H1 (cell line): ENCODE data around the gene RBMX2. TPM values are rescaled to one million over a fixed set of nuclear protein-coding genes. Genes with fewer than 3 reads are reported as not detected.

Experiments
- BCL11A ChIP-seq, 2 experiments: IDR thresholded peaks; one replicate each; pipeline ENCODE4 v1.6.1; 2011; ENCODE audit warnings: low read depth in 2 of 2, low read length in 2 of 2, mild to moderate bottlenecking in 2 of 2
- CBX5 ChIP-seq: fragments of 300-800, 300-1000 bp; sonication (generic); IDR thresholded peaks from 2 replicates; pipeline ENCODE4 v1.7.1; 2016; ENCODE audit warnings: antibody characterized with exemption, low read length, low read depth
- CEBPB ChIP-seq: IDR thresholded peaks from 2 replicates; pipeline ENCODE4 v1.6.1; 2012; ENCODE audit warnings: low read depth, low read length
- CTBP2 ChIP-seq: IDR thresholded peaks from 2 replicates; pipeline ENCODE4 v1.7.0; 2011; ENCODE audit warnings: borderline replicate concordance, mild to moderate bottlenecking, moderate library complexity, mixed read lengths, low read length; ENCODE audit not compliant: insufficient read depth, insufficient read length
- KDM5A ChIP-seq: fragments of 200-600 bp; IDR thresholded peaks from 2 replicates; pipeline ENCODE4 v1.7.1; 2012; ENCODE audit warnings: mild to moderate bottlenecking, low read length, inconsistent platforms, mixed read lengths
- POLR2A ChIP-seq, 2 experiments: IDR thresholded peaks; 1 replicate in 1 of 2; 2 replicates in 1 of 2; pipeline ENCODE4 v1.6.1; 2011; ENCODE audit warnings: low read depth in 2 of 2, low read length in 2 of 2, mild to moderate bottlenecking in 2 of 2; ENCODE audit errors: control extremely low read depth in 1 of 2
- RFX5 ChIP-seq: IDR thresholded peaks from 2 replicates; pipeline ENCODE4 v1.6.1; 2011; ENCODE audit warnings: low read depth, low read length, improper control_type of control experiment, borderline replicate concordance
- RNF2 ChIP-seq: fragments of 200-900, 300-1000 bp; sonication (generic); IDR thresholded peaks from 2 replicates; pipeline ENCODE4 v1.7.1; 2016; ENCODE audit warnings: borderline replicate concordance, low read depth, mild to moderate bottlenecking, antibody characterized with exemption, low read length; ENCODE audit not compliant: poor library complexity, severe bottlenecking; ENCODE audit errors: missing control alignments
- polyA plus RNA-seq, 7 experiments: library from polyadenylated mRNA; depleted of rRNA in 3 of 7; stranded (reverse) in 5 of 7; unstranded in 2 of 7; fragments of >200 nt in 5 of 7; fragments of 200-250 nt in 2 of 7; gene quantifications; 1 replicate in 5 of 7; 2 replicates in 1 of 7; 4 replicates in 1 of 7; pipeline versions ENCODE4 v1.2.1 to v1.2.3, GENCODE V29; 2011 to 2013; ENCODE audit warnings: missing spikeins in 2 of 7, mixed read lengths in 2 of 7
- total RNA-seq: library from RNA; stranded (reverse); fragmentation: NEBNext Ultra II Directional; extraction: Animal tissue kit (Norgen Biotek cat#: 25700); gene quantifications from 2 replicates; pipeline ENCODE4 v1.2.1, GENCODE V29; 2021
- TF ChIP-seq, protein P1 (sequence below): fragments of 300-600 bp; sonication (generic); IDR thresholded peaks from 2 replicates; pipeline ENCODE4 v1.7.1; 2012; ENCODE audit warnings: low read length, moderate library complexity, mild to moderate bottlenecking, inconsistent platforms; ENCODE audit not compliant: insufficient replicate concordance
- TF ChIP-seq, protein P2 (sequence below): IDR thresholded peaks from 2 replicates; pipeline ENCODE4 v1.6.1; 2012; ENCODE audit warnings: inconsistent platforms

The RBMX2 gene
- total and polyA plus RNA-seq, 2 of the 8 experiments (the other 6 are each of a cell fraction or from before 2014, with no cell fraction given) = 10.8 to 23.2 TPM

DNA sequence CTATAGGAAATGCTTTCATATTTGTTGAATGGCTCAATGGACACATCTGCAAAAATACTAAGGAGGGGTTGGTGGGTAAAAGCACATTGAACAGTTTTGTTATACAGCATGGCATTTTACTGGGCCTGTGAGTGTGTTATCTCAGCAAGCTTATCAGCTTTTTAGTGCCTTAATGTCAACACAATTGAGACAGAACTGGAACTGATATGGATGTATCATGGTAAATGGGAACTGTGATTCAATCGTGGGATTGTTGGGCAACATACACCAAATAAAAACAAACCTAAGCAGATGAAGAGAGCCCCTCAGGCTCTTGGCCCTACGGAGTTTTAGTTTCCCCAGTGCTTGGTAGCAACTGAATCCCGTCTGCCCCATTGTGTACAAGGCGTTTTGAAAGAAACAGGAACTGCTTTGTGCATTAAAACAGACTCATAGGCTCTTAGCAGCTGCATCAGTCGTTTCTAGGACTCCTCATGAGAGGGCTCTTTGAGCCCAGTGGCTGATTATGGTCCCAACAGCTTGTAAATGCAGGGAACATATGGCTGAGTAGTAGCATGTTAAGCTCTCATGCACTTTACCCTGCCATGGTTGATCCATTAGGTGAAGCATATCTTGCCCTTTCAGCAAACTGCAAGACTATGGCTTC is 23.6 kb upstream of the RBMX2 start (continued):
- TF ChIP-seq RNF2 (no peak), CTBP2 (no peak), KDM5A (no peak), CBX5 (no peak), CEBPB (no peak), RFX5 (no peak), BCL11A (IDR thresholded peaks at IDR 0.05; ENCODE audit: low read depth in 2 of 2, low read length in 2 of 2) (no peak), POLR2A (IDR thresholded peaks at IDR 0.05; ENCODE audit: control extremely low read depth in 1 of 2, low read depth in 2 of 2, low read length in 2 of 2) (no peak)
- TF ChIP-seq, protein P1, sequence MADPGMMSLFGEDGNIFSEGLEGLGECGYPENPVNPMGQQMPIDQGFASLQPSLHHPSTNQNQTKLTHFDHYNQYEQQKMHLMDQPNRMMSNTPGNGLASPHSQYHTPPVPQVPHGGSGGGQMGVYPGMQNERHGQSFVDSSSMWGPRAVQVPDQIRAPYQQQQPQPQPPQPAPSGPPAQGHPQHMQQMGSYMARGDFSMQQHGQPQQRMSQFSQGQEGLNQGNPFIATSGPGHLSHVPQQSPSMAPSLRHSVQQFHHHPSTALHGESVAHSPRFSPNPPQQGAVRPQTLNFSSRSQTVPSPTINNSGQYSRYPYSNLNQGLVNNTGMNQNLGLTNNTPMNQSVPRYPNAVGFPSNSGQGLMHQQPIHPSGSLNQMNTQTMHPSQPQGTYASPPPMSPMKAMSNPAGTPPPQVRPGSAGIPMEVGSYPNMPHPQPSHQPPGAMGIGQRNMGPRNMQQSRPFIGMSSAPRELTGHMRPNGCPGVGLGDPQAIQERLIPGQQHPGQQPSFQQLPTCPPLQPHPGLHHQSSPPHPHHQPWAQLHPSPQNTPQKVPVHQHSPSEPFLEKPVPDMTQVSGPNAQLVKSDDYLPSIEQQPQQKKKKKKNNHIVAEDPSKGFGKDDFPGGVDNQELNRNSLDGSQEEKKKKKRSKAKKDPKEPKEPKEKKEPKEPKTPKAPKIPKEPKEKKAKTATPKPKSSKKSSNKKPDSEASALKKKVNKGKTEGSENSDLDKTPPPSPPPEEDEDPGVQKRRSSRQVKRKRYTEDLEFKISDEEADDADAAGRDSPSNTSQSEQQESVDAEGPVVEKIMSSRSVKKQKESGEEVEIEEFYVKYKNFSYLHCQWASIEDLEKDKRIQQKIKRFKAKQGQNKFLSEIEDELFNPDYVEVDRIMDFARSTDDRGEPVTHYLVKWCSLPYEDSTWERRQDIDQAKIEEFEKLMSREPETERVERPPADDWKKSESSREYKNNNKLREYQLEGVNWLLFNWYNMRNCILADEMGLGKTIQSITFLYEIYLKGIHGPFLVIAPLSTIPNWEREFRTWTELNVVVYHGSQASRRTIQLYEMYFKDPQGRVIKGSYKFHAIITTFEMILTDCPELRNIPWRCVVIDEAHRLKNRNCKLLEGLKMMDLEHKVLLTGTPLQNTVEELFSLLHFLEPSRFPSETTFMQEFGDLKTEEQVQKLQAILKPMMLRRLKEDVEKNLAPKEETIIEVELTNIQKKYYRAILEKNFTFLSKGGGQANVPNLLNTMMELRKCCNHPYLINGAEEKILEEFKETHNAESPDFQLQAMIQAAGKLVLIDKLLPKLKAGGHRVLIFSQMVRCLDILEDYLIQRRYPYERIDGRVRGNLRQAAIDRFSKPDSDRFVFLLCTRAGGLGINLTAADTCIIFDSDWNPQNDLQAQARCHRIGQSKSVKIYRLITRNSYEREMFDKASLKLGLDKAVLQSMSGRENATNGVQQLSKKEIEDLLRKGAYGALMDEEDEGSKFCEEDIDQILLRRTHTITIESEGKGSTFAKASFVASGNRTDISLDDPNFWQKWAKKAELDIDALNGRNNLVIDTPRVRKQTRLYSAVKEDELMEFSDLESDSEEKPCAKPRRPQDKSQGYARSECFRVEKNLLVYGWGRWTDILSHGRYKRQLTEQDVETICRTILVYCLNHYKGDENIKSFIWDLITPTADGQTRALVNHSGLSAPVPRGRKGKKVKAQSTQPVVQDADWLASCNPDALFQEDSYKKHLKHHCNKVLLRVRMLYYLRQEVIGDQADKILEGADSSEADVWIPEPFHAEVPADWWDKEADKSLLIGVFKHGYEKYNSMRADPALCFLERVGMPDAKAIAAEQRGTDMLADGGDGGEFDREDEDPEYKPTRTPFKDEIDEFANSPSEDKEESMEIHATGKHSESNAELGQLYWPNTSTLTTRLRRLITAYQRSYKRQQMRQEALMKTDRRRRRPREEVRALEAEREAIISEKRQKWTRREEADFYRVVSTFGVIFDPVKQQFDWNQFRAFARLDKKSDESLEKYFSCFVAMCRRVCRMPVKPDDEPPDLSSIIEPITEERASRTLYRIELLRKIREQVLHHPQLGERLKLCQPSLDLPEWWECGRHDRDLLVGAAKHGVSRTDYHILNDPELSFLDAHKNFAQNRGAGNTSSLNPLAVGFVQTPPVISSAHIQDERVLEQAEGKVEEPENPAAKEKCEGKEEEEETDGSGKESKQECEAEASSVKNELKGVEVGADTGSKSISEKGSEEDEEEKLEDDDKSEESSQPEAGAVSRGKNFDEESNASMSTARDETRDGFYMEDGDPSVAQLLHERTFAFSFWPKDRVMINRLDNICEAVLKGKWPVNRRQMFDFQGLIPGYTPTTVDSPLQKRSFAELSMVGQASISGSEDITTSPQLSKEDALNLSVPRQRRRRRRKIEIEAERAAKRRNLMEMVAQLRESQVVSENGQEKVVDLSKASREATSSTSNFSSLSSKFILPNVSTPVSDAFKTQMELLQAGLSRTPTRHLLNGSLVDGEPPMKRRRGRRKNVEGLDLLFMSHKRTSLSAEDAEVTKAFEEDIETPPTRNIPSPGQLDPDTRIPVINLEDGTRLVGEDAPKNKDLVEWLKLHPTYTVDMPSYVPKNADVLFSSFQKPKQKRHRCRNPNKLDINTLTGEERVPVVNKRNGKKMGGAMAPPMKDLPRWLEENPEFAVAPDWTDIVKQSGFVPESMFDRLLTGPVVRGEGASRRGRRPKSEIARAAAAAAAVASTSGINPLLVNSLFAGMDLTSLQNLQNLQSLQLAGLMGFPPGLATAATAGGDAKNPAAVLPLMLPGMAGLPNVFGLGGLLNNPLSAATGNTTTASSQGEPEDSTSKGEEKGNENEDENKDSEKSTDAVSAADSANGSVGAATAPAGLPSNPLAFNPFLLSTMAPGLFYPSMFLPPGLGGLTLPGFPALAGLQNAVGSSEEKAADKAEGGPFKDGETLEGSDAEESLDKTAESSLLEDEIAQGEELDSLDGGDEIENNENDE = no peak
- TF ChIP-seq, protein P2, sequence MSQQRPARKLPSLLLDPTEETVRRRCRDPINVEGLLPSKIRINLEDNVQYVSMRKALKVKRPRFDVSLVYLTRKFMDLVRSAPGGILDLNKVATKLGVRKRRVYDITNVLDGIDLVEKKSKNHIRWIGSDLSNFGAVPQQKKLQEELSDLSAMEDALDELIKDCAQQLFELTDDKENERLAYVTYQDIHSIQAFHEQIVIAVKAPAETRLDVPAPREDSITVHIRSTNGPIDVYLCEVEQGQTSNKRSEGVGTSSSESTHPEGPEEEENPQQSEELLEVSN = no peak
